PFSK-1 (cell line): ENCODE data around the gene RFK.

ENCODE experiments used
- FOXP2 ChIP-seq: optimal IDR thresholded peaks from 2 replicates; pipeline ENCODE3; 2011; ENCODE audit warnings: borderline replicate concordance, control low read depth, inconsistent platforms; ENCODE audit not compliant: insufficient read depth; ENCODE audit errors: extremely low read length, extremely low read depth
- POLR2AphosphoS5 ChIP-seq: IDR thresholded peaks from 2 replicates; pipeline ENCODE4 v1.6.1; 2012; ENCODE audit warnings: low read depth, mild to moderate bottlenecking, control low read depth, low read length, moderate library complexity
- SIN3A ChIP-seq: IDR thresholded peaks from 2 replicates; pipeline ENCODE4 v1.6.1; 2012; ENCODE audit warnings: mild to moderate bottlenecking, low read length, moderate library complexity, borderline replicate concordance; ENCODE audit not compliant: insufficient read depth
- TAF1 ChIP-seq: IDR thresholded peaks from 2 replicates; pipeline ENCODE4 v1.6.1; 2012; ENCODE audit warnings: low read length, control low read depth, borderline replicate concordance; ENCODE audit not compliant: insufficient read depth
- TF ChIP-seq, protein P1 (sequence below), 2 experiments: IDR thresholded peaks; 2 replicates each; pipeline versions ENCODE4 v1.6.1 to v1.8.0; 2011 to 2012; ENCODE audit warnings: low read depth in 2 of 2, low read length in 2 of 2, control low read depth in 1 of 2, inconsistent platforms in 1 of 2, mild to moderate bottlenecking in 1 of 2, moderate library complexity in 1 of 2; ENCODE audit not compliant: insufficient read depth in 1 of 2

DNA sequence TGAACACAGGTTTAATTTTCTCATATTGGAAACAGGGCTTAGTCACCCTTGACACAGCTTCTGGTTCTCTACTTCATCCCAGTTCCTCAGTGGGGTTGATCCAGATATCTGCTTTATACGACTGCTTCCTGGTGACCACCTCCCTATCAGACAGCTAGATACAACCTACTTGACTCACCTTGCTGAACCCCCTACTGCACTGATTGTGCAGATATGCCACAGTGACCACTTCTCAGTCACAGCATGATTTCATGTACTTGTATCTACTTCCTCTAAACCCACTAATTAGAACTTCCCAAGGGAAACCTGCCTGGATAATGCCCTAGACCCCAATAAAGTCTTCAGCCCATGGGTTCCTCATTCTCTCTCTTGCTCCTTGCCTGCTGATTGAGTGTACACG, 18.4 kb upstream of the RFK start:
- TF ChIP-seq, protein P1, sequence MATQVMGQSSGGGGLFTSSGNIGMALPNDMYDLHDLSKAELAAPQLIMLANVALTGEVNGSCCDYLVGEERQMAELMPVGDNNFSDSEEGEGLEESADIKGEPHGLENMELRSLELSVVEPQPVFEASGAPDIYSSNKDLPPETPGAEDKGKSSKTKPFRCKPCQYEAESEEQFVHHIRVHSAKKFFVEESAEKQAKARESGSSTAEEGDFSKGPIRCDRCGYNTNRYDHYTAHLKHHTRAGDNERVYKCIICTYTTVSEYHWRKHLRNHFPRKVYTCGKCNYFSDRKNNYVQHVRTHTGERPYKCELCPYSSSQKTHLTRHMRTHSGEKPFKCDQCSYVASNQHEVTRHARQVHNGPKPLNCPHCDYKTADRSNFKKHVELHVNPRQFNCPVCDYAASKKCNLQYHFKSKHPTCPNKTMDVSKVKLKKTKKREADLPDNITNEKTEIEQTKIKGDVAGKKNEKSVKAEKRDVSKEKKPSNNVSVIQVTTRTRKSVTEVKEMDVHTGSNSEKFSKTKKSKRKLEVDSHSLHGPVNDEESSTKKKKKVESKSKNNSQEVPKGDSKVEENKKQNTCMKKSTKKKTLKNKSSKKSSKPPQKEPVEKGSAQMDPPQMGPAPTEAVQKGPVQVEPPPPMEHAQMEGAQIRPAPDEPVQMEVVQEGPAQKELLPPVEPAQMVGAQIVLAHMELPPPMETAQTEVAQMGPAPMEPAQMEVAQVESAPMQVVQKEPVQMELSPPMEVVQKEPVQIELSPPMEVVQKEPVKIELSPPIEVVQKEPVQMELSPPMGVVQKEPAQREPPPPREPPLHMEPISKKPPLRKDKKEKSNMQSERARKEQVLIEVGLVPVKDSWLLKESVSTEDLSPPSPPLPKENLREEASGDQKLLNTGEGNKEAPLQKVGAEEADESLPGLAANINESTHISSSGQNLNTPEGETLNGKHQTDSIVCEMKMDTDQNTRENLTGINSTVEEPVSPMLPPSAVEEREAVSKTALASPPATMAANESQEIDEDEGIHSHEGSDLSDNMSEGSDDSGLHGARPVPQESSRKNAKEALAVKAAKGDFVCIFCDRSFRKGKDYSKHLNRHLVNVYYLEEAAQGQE (IDR thresholded peaks at IDR 0.05; ENCODE audit: insufficient read depth in 1 of 2, low read depth in 2 of 2, low read length in 2 of 2): no peak
- no peak for TF ChIP-seq POLR2AphosphoS5
- TF ChIP-seq TAF1: no peak
- no peak for TF ChIP-seq FOXP2
- TF ChIP-seq SIN3A: no peak
